ENCODE results near the gene ZNF385C. TPM values are rescaled to one million over a fixed set of nuclear protein-coding genes. Genes with fewer than 3 reads are reported as not detected.

ZNF385C gene
- total and polyA plus RNA-seq, 2 of the 13 experiments (the other 11 are each of a cell fraction or from before 2014, with no cell fraction given) = 2.3 to 6.1 TPM

- no peak for TF ChIP-seq JUN (CRISPR knock-in tag; IDR thresholded peaks at IDR 0.05)
- TF ChIP-seq BCL6 (CRISPR knock-in tag; IDR thresholded peaks at IDR 0.05) = peak; percentile 76
- TF ChIP-seq ZNF484 (CRISPR knock-in tag; IDR thresholded peaks at IDR 0.05; ENCODE audit: borderline replicate concordance, low read depth) = no peak
- no peak for TF ChIP-seq ZBTB1 (CRISPR knock-in tag; IDR thresholded peaks at IDR 0.05; ENCODE audit: borderline replicate concordance)
- TF ChIP-seq, protein P1, sequence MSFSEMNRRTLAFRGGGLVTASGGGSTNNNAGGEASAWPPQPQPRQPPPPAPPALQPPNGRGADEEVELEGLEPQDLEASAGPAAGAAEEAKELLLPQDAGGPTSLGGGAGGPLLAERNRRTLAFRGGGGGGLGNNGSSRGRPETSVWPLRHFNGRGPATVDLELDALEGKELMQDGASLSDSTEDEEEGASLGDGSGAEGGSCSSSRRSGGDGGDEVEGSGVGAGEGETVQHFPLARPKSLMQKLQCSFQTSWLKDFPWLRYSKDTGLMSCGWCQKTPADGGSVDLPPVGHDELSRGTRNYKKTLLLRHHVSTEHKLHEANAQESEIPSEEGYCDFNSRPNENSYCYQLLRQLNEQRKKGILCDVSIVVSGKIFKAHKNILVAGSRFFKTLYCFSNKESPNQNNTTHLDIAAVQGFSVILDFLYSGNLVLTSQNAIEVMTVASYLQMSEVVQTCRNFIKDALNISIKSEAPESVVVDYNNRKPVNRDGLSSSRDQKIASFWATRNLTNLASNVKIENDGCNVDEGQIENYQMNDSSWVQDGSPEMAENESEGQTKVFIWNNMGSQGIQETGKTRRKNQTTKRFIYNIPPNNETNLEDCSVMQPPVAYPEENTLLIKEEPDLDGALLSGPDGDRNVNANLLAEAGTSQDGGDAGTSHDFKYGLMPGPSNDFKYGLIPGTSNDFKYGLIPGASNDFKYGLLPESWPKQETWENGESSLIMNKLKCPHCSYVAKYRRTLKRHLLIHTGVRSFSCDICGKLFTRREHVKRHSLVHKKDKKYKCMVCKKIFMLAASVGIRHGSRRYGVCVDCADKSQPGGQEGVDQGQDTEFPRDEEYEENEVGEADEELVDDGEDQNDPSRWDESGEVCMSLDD (CRISPR knock-in tag; IDR thresholded peaks at IDR 0.05; ENCODE audit: borderline replicate concordance) = no peak
- 0 out of 2 replicates have a peak, but pooled peaks have one; percentile 55 for TF ChIP-seq SMAD1 (CRISPR knock-in tag; IDR thresholded peaks at IDR 0.05; ENCODE audit: borderline replicate concordance, low read depth)
- peak; percentile 89 for TF ChIP-seq TARDBP (CRISPR knock-in tag; IDR thresholded peaks at IDR 0.05)
- TF ChIP-seq SMYD3 (CRISPR knock-in tag; IDR thresholded peaks at IDR 0.05) = 0 out of 2 replicates have a peak, but pooled peaks have one; percentile 54
- TF ChIP-seq ZNF740 (CRISPR knock-in tag; IDR thresholded peaks at IDR 0.05) = peak; percentile 81
- TF ChIP-seq RBFOX2 (IDR thresholded peaks at IDR 0.05; ENCODE audit: low read depth, low read length) = peak; percentile 97
- TF ChIP-seq ZNF660 (CRISPR knock-in tag; IDR thresholded peaks at IDR 0.05; ENCODE audit: borderline replicate concordance, low read depth) = no peak
- peak; percentile 99 for TF ChIP-seq ZNF772 (CRISPR knock-in tag; IDR thresholded peaks at IDR 0.05)
- TF ChIP-seq ZNF782 (CRISPR knock-in tag; IDR thresholded peaks at IDR 0.05; ENCODE audit: borderline replicate concordance) = 0 out of 2 replicates have a peak, but pooled peaks have one; percentile 67
- no peak for TF ChIP-seq ZNF567 (CRISPR knock-in tag; IDR thresholded peaks at IDR 0.05; ENCODE audit: borderline replicate concordance)
- peak; percentile 98 for TF ChIP-seq HNF1B (CRISPR knock-in tag; IDR thresholded peaks at IDR 0.05)
- peak; percentile 67 for TF ChIP-seq RXRB (CRISPR knock-in tag; IDR thresholded peaks at IDR 0.05; ENCODE audit: borderline replicate concordance)
- no peak for TF ChIP-seq ZNF441 (CRISPR knock-in tag; IDR thresholded peaks at IDR 0.05; ENCODE audit: borderline replicate concordance)
- no peak for TF ChIP-seq ZNF383 (CRISPR knock-in tag; IDR thresholded peaks at IDR 0.05; ENCODE audit: borderline replicate concordance)
- TF ChIP-seq ARNT (IDR thresholded peaks at IDR 0.05) = no peak
- peak; percentile 77; the same call in 1 of the 2 replicates for TF ChIP-seq ZFP90 (CRISPR knock-in tag; IDR thresholded peaks at IDR 0.05; ENCODE audit: borderline replicate concordance)
- TF ChIP-seq ZNF232 (CRISPR knock-in tag; IDR thresholded peaks at IDR 0.05; ENCODE audit: borderline replicate concordance) = peak; percentile 76; the same call in 1 of the 2 replicates
- no peak for TF ChIP-seq DNMT1 (CRISPR knock-in tag; IDR thresholded peaks at IDR 0.05)
Observed at GRCh38 chr17:42019509-42020404, 78.5 kb downstream of the ZNF385C start, which contains the start of gene NKIRAS2 (continued).
